Retinal pigment epithelial cell (primary cell): Measurements from ENCODE around the gene ICA1L.
"Not testable (repeated sequence)": the region's sequence is repeated elsewhere in the genome, so short reads cannot be mapped to it uniquely, and the experiment has no call there.

ENCODE experiments used
- DNase-seq: peaks from one replicate; pipeline ENCODE4 v3.0.0-alpha.2; 2010; ENCODE audit warnings: low read depth
- H3K4me3 ChIP-seq: 2 replicates; pipeline ENCODE4 v1.5.1; 2011; ENCODE audit warnings: mild to moderate bottlenecking, low read length, control low read depth, moderate library complexity
- CTCF ChIP-seq: conservative IDR thresholded peaks from 2 replicates; pipeline ENCODE4 v1.5.1; 2011; ENCODE audit warnings: low read depth, low read length, control low read depth, inconsistent platforms

ICA1L gene

GRCh38 chr2:202909394-202910192 lies 38.0 kb upstream of the ICA1L start:
- TF ChIP-seq CTCF: no peak
- no peak overlapping the region for H3K4me3 ChIP-seq
- no peak for DNase-seq

GRCh38 chr2:202908186-202908585 lies 36.6 kb upstream of the ICA1L start:
- H3K4me3 ChIP-seq: no peak overlapping the region
- TF ChIP-seq CTCF: no peak
- DNase-seq: no peak

- not testable (repeated sequence) for DNase-seq, H3K4me3 ChIP-seq
Observed at GRCh38 chr2:202905507-202905906, 33.9 kb upstream of the ICA1L start.

- H3K4me3 ChIP-seq: no peak overlapping the region
- DNase-seq: no peak
- no peak for TF ChIP-seq CTCF
Observed at GRCh38 chr2:202885190-202885589, 13.6 kb upstream of the ICA1L start.

- DNase-seq: no peak
- TF ChIP-seq CTCF: peak; percentile 5
- H3K4me3 ChIP-seq: no peak overlapping the region
Observed at GRCh38 chr2:202883987-202884675, 12.6 kb upstream of the ICA1L start.

GRCh38 chr2:202881570-202881969 lies 10.0 kb upstream of the ICA1L start:
- no peak overlapping the region for H3K4me3 ChIP-seq
- no peak for TF ChIP-seq CTCF
- DNase-seq: no peak

GRCh38 chr2:202877699-202878098 lies 6.1 kb upstream of the ICA1L start:
- no peak for DNase-seq
- no peak overlapping the region for H3K4me3 ChIP-seq
- TF ChIP-seq CTCF: no peak
